GM18858 (cell line): ENCODE data around the gene C16orf46.

ENCODE experiments used
- ATAC-seq: cut with Tn5 transposase; IDR thresholded peaks from one replicate; pipeline ENCODE4 v1.9.1; 2021; ENCODE audit not compliant: unreplicated experiment

The C16orf46 gene

GRCh38 chr16:81076566-81077075 is 417 bp downstream of the C16orf46 start:
- ATAC-seq = peak; percentile 49

GRCh38 chr16:81073560-81074330 is 3.3 kb downstream of the C16orf46 start:
- ATAC-seq = no peak

- no peak for ATAC-seq
Measured at GRCh38 chr16:81071805-81072204, 5.2 kb downstream of the C16orf46 start.

DNA sequence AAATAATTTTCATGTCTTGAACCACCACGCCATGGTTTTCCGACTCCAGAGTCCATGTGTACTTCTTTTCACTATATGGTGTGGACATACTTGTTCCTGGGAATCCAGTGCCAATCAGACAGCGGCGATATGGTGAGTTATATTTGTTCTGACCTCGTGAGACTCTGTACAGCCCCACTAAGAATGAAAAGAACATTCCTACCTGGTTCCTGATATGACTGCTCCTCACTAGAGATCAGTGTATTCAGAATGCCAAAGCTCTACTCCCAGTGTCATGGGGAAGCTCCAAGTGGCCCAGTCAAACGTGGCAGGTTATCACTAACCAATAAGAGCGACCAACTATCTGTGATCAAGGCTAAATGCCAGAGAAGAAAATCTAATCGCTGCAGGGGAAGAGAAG is 6.1 kb downstream of the C16orf46 start:
- no peak for ATAC-seq

DNA sequence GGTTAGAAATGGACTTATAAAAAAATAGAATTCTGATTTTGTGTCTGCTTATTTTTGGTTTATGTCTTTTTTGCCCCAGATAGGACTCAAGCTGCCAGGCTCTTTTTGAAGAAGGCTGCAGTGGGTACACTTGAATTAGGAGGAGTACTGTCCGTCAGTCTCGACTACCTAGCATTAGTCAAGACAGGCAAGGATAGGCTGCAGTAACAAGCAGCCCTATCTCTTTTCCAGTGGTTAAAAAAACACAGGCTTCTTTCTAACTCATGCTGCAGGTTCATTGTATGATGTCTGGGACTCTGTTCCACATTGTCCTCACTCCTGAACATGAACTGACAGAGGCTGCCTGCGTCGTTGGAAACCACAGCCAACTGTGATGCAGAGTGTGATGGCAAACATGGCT is 8.0 kb downstream of the C16orf46 start:
- no peak for ATAC-seq

DNA sequence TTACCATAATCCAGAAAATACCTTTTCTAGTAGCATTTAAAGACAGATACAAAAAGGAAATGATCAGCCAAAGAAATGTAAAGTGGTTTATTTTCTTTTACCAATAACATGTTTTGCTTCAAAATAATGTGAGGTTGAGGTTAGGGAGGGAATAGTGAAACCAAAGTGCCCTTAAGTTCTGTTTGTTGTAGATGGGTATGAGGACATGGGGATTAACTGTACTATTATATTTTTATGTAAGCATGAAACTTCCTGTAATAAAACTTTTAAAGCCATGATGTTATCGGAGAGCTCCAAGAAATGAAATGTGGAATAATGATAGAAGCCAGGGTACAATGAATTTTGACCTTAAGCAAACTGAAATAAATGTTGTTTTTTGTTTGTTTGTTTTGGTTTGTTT is 9.9 kb downstream of the C16orf46 start:
- no peak for ATAC-seq

- no peak for ATAC-seq
Measured at GRCh38 chr16:81066681-81067080, 10.4 kb downstream of the C16orf46 start.

DNA sequence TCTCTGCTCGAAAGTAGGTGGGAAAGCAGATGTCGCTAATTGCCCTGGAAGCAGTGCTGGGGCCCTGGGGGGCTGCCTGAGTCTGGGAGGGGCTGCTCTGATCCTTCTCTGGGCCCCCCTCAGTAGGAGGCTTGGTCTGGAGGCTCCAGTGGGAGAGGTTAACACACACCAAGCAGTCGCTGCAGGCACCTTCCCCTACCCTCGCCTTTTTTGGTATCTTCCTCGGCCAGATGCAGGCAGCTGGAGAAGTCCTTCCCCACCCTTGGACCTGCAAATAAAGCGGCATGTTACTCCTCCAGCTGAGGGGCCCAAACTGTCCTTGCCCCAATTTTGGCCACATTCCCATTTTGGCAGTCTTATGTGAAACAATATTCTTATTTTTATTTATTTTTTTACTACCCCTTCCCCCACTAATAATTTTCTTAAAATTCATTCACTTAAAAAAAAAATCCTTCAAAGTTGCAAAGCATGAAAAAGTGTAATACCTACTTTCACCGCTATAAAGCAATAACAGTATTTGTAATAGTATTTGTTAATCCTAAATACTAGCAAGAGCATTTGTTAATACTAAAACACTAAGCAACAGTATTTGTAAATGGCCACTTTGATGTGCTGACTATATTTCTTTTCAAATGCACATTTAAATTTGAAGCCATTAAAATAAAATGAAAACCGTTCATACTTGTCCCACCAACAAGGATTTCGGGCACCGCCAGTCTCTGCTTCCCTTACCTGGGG is 15.0 kb downstream of the C16orf46 start:
- ATAC-seq = no peak

DNA sequence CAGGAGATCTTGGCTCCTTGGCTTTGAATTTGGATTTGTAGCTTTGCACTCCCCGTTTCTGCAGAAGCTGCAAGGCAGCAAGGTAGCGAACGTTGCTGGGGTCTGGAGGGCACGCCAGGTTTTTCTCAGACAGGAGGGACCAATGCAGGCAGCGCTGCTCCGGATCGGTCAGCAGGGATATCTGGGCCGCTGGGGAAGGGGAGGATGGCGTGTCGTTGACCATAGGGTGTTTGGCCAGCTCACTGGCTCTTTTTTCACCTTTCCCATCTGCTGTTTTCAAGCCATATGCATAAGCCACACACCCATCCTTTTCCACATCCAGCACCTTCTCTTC is 15.8 kb downstream of the C16orf46 start:
- ATAC-seq = no peak

DNA sequence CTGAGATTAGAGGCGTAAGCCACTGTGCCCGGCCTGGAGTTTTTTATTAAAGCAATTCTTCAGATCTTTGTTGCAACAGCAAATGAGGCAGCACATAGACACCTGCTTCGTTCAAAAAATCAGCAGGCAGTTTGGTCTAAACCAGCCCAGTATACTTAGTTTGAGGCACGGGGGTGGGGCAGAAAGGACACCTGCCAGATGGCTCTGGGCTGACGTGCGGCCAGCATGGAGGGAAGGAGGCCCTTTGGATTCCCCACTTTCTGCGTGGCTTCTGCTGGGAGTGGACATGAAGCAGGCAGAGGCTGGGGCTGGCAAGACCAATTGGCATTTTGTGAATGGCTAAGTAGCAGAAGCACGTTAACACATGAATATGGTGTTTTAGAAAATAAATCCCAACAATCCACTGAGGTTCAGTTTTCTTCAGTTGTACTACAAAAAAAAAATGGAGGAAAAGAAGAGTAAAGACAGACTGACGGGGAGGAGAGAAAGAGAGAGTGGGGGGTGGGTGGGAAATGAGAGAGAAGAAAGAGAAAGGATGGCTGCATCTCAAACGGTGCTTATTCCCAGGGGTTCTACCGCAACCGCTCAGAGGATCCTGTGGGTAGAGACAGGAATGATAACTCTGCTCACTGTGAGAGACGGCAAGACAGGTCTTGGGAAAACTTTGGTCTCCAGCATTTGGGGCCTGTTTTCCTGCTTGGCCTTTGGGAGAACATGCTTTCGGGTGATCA is 16.3 kb downstream of the C16orf46 start:
- ATAC-seq = no peak

DNA sequence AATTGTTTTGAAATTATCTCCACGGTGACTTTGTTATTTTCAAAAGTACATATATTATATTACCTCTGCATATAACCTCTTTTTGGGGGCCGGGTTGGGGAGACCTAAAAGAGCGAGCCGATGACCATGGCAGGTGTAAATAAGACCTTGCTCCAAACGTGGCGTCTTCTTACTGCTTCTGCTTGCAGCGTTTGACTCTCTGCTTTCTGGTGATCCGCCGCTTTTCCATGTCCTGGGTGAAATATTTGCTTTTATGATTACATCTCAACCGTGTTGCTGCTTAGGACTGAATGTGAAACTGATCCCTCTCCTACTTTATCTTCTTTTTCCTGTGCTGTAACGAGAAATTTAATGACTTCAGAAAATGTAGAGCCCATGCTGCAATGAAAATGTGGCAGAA is 23.3 kb downstream of the C16orf46 start:
- ATAC-seq = no peak

DNA sequence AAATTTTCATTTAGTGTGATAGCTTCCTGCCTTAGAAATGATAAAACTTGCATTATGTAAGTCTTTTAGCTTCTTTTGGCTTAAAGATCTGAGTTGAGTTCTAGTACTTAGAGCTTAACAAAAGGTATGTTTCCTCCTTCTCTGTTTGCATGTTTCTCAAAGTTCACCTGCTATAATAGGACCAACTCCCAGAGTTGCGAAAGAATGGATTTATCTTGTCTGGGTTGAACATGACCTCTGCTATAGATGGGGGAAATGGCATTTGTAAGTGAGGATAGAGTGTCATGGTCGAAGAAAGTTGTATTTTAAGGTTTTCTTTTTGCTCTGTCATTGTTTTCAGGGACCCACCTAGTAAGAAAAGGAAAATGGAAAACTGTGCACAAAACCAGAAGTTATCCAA is 34.2 kb downstream of the C16orf46 start:
- no peak for ATAC-seq

DNA sequence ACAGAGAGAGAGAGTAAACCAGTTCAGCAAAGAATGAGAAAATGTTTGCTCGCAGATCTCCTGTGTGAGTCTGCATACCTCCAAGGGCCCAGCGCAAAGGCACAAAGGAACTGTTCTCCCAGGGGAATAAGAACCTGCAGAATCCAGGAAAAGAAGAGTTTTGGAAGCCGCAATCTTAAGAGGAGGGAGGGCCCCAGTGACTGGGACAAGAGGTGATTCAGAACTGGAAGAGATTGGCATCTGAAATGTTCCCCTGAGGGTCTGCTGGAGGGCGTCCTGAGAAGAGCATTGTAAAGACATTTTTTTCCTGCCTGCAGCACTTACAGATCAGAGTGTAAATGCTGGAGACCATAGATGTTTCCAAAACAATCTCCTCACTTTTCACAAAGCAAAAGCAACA is 35.3 kb downstream of the C16orf46 start:
- ATAC-seq = no peak

GRCh38 chr16:81040842-81041241 is 36.2 kb downstream of the C16orf46 start:
- ATAC-seq = no peak

DNA sequence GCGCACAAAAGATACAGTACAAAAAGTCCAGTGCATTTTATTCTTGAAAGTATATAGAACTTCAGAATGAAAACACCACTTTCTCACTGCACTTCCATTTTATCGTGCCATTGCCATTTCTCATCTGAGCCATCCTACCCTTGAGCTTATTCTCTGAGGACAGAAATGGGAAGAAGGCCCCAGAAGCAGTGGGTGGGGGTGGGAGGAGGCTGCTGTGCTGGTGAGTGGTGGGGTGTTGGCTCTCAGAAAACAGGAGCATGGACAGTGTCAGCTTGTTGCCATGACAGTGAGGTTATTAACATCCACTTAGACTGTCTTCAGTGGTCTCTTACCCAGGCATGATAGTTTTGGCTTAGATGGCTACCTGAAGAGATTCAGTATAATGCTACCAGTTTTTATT is 36.9 kb downstream of the C16orf46 start:
- ATAC-seq = no peak

DNA sequence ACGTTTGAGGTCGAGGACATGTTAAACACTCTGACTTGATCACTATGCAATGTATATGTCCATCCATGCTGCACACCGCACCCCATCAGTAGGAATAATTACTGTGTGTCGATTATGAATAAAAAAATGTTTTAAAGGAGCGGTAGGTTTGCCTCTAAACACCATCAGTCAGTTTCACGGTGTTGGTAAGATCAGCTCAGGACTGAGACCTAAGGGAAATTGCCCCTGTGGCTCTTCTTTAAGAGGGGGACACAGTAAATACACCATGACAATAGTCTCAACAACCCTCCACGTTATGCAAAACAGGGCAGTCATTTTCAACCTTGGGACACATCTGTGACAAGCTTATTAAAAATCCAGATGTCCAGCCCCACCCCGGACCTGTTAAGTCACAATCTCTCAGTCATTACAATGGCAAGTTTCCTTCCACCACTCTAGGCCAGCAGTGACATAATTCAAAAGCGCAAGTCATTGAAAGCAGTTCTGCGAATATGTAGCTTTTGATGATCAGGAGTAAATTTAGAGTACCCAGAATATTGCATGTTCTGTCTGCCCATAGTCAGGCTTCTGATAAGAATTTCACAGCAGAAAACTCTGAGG is 40.2 kb downstream of the C16orf46 start:
- no peak for ATAC-seq

GRCh38 chr16:81035975-81036750 is 40.9 kb downstream of the C16orf46 start:
- peak; percentile 42 for ATAC-seq

DNA sequence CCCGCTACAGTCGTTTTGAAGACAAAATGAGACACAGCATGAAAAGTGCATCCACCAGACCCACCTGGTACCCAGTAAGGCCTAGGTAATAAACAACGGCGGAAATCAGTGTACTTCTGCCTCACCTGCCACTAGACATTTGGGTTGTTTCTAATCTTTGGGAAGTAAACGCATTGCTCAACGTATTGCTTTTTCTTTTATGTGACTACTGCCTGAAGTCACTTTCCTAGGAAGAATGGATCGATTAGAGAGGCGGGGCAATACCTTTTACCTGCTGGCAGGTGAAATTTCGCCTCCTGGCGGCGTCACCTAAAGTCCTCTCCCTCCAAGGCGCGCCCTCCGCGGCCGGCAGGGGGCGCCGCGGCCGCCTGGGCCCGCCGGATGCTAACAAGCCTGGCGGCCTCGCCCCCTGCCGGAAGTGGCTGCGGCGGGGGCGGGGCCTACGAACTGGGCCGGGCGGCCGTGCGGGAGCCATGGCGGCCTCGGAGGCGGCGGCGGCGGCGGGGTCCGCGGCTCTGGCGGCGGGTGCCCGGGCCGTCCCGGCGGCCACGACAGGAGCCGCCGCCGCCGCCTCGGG is 41.6 kb downstream of the C16orf46 start, which contains the start of gene ATMIN:
TSS of gene ATMIN (plus strand) at position 445 of the 577 bp plus-strand sequence. CDS start at position 474, 29 bp downstream.
- peak; percentile 83 for ATAC-seq

DNA sequence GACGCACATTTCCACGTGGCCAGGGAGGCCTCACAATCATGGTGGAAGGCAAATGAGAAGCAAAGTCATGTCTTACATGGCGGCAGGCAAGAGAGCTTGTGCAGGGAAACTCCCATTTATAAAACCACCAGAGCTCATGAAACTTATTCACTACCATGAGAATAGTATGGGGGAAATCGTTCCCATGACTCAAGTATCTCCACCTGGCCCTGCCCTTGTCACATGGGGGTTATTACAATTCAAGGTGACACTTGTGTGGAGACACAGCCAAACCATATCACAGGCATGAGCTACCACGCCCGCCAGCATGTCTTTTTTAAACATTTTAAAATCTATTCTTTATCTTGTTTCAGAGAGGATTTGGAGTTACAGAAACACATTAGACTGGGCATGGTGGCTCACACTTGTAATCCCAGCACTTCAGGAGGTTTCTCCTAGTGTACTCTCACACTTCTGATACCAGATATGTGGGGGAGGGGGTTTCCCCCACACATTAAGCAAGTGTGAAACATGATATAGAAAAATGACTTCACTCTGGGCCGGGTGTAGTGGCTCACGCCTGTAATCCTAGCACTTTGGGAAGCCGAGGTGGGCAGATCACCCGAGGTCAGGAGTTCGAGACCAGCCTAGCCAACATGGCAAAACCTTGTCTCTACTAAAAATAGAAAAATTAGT is 47.0 kb downstream of the C16orf46 start:
- ATAC-seq = no peak

DNA sequence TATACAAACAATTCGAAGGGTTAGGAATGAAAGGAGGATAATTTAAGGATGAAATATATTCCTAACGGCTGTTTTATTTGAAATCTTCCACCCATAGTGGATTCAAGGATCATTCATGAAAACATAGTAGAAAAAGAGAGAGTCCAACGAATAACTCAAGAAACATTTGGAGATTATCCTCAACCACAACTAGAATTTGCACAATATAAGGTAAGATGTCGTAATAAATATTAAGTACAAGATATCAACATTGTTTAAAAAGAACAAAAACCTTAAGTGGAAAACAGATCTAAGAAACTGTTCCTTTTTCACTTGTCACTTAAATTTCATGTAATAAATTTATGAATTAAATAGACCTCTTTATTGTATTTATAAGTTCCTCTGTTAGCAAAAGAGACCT is 50.6 kb downstream of the C16orf46 start:
- ATAC-seq = no peak
